A549 (cell line): ENCODE results near the gene ST8SIA4.

Experiments
- CTCF ChIP-seq: fragments of >200 bp; sonication (Bioruptor Twin); formaldehyde crosslinking; IDR thresholded peaks from 3 replicates; pipeline ENCODE4 v1.5.1; 2016
- HDAC2 ChIP-seq: fragments of 200-600 bp; sonication (generic); IDR thresholded peaks from 2 replicates; pipeline ENCODE4 v1.6.1; 2016
- HMGXB4 ChIP-seq: fragments of 250-450 bp; sonication (Bioruptor Pico); IDR thresholded peaks from 2 replicates; pipeline ENCODE4 v1.5.0; 2021; ENCODE audit warnings: mild to moderate bottlenecking, moderate library complexity, borderline replicate concordance
- KDM1A ChIP-seq: fragments of 200-600 bp; sonication (generic); IDR thresholded peaks from 2 replicates; pipeline ENCODE4 v1.6.1; 2016; ENCODE audit warnings: low read depth, mild to moderate bottlenecking
- MAFK ChIP-seq: fragments of 450-650 bp; IDR thresholded peaks from 2 replicates; pipeline ENCODE4 v1.6.1; 2014; ENCODE audit not compliant: partially characterized antibody
- POLR2A ChIP-seq: IDR thresholded peaks from 2 replicates; pipeline ENCODE4 v1.6.1; 2012; ENCODE audit warnings: mild to moderate bottlenecking, low read length
- RAD21 ChIP-seq, 2 experiments: fragments of >200 bp in 1 of 2; sonication (Bioruptor Twin) in 1 of 2; formaldehyde crosslinking in 1 of 2; IDR thresholded peaks in 1 of 2; conservative IDR thresholded peaks in 1 of 2; 2 replicates in 1 of 2; 3 replicates in 1 of 2; pipeline ENCODE4 v1.6.1; 2012 to 2018; ENCODE audit warnings: inconsistent platforms in 1 of 2
- TP53 ChIP-seq: fragments of 250-450 bp; sonication (Bioruptor Pico); IDR thresholded peaks from 2 replicates; pipeline ENCODE4 v1.5.0; 2021; ENCODE audit warnings: mild to moderate bottlenecking, moderate library complexity
- ZSCAN20 ChIP-seq: fragments of 250-450 bp; sonication (Bioruptor Pico); IDR thresholded peaks from 2 replicates; pipeline ENCODE4 v1.8.0; 2022; ENCODE audit warnings: mild to moderate bottlenecking, moderate library complexity

- no peak for TF ChIP-seq HDAC2
- no peak for TF ChIP-seq HMGXB4 (CRISPR knock-in tag)
- no peak for TF ChIP-seq CTCF
- no peak for TF ChIP-seq RAD21 (conservative IDR thresholded peaks at IDR 0.05 in 1 of 2, IDR thresholded peaks at IDR 0.05 in 1 of 2)
- no peak for TF ChIP-seq ZSCAN20
- TF ChIP-seq POLR2A, result no peak
- TF ChIP-seq KDM1A, result no peak
- TF ChIP-seq TP53 (CRISPR knock-in tag), result no peak
- no peak for TF ChIP-seq MAFK
Measured at GRCh38 chr5:100762108-100762507, 141.0 kb downstream of the ST8SIA4 start.
